Measurements from ENCODE around the gene MSRB3.

GRCh38 chr12:65323070-65323469 is 44.6 kb downstream of the MSRB3 start:
- TF ChIP-seq CTCF (IDR thresholded peaks at IDR 0.05) (no peak), POLR2A (IDR thresholded peaks at IDR 0.05) (no peak)
